HG03469 (cell line): ENCODE results near the gene RAB44.
A peak's percentile ranks its signal among the peaks of the same experiment; 100 is the strongest.

Experiments used
- ATAC-seq: cut with Tn5 transposase; IDR thresholded peaks from one replicate; pipeline ENCODE4 v1.9.1; 2021; ENCODE audit warnings: mild to moderate bottlenecking, moderate library complexity, moderate number of reproducible peaks; ENCODE audit not compliant: unreplicated experiment

The RAB44 gene

GRCh38 chr6:36745836-36746235 is 48.2 kb downstream of the RAB44 start:
- no peak for ATAC-seq

DNA sequence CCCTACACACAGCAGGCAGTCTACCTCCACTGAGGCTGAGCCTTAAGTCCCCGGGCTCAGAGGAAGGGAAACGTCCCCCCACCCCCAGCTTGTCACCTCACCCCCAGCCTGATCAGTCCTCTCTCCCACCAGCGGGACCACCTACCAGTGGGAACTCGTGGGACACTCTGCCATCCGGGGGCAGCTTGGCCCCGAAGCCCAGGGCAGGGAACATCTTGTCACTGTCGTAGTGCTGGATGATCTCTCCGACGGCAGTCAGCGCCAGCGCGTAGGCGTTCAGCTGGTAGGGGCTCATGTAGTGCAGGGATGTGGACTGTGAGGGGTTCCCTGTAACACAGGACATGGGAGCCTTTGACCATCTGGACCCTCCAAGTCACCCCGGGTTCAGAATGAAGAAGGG is 48.6 kb downstream of the RAB44 start:
- no peak for ATAC-seq

DNA sequence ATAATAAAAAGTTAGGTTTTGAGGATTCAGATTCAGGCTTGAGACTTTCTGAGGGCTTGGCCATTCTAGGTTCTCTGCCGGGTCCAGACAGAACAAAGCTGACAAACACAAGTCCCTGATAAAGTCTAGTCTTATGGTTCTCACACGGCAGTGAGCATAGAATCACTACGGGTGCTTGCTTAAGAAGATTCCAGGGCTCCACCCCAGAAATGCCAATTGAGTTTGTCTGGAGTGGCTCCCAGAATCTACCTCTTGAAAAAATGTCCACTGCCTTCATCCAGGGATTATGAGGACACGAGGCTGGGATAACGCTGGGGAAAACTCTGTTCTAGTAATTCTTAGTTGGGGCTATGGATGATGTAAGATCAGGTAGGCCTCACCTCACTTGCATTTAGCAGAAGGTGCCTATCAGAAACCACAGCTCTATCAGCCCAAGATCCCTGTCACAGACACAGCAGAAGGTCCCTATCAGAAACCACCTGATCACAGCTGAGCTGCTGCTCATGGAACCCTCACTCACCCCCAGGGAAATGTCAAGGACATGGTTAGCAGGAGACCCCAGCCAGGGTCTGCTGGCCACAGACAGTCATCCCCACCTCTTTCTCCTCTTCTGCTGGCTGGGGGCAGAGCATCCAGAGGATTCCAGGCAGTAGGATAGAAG is 52.3 kb downstream of the RAB44 start:
- ATAC-seq: no peak

DNA sequence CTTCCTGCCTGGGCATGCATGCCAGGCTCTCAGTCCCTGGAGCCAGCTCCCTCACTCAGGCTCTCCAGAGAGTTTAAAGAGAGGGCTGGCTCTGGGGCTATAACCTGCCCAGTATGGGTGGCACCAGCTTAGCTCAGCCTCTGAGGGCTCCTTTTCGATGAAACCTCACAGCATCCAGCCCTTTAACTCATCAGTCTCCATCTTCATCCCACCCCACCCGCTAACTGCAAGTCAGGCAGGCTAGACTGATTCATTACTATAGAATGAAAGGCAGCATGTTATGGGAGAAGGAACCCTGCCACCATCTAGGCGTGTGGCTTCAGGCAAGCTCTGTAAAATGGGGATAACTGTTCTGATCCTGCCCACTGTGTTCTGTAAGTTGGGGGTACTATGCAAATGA is 53.5 kb downstream of the RAB44 start:
- no peak for ATAC-seq

- no peak for ATAC-seq
Observed at GRCh38 chr6:36751833-36752186, 54.2 kb downstream of the RAB44 start.

- no peak for ATAC-seq
Observed at GRCh38 chr6:36752187-36752885, 54.7 kb downstream of the RAB44 start.

DNA sequence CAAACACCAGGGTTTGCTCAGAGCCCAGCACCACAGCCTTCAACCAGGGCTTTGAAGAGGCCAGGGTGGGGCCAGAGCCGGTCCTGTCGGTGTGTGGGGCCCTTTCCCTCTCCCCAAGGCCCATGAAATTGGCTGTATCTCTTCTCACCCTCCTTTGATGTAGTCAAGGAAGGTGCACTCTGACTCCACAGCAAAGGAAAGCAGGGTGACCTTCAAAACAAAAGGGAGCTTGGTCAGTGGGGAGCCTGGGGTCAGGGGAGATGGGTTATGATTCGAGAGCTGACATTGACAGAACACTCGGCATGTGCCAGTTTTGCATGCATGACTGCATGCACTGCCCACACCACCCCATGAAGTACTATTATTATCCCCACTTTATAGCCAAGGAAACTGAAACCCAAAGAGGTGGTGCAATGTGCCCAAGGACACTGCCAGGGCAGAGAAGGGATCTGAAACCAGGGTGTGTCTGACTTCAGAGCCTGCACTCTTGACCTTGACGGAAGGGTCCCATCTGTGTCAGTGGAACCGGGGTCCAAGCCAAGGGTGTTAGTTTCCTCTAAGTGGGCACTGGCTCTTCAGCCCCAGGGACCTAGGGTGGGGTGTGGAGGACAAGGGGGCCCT is 55.4 kb downstream of the RAB44 start:
- ATAC-seq: peak; percentile 34

GRCh38 chr6:36753671-36754405 is 56.2 kb downstream of the RAB44 start:
- no peak for ATAC-seq

- no peak for ATAC-seq
Observed at GRCh38 chr6:36754582-36755434, 57.2 kb downstream of the RAB44 start.

- ATAC-seq: no peak
Observed at GRCh38 chr6:36755435-36756348, 58.1 kb downstream of the RAB44 start.

DNA sequence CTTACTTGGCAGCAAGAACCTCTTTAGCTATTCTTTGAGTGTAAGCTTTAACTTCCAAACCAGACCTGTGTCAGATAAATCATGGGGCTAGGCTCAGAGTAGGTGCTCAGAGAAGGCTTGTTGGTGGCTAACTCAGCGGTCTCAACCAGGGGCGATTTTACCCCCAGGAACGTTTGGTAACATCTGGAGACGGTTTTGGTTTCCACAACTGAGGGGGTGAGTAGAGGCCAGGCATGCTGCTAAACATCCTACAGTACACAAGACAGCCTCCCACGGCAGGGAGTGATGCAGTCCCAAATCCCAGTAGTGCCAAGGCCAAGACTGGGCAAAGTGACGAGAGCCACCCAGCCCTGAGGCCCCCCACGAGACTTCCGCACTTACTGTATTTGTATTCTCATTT is 59.2 kb downstream of the RAB44 start:
- no peak for ATAC-seq

DNA sequence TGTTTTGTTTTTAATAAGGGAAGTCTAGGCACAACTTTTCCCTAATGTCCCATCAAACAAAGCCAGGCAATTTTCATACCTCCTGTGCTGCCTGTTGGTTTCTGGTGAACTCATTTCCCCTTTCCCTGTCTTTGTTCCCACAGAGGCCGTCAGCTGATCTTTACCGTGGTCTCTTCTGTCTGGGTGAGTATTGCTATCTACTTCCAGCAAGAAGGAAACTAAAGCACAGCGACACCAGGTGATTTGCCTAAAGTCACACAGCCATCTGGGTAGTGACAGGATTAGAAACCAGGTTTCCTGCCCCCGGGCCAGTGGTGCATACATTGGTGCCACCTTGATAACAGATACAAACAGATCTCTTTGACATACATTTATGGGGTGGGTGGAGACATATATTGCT is 59.6 kb downstream of the RAB44 start:
- ATAC-seq: no peak

DNA sequence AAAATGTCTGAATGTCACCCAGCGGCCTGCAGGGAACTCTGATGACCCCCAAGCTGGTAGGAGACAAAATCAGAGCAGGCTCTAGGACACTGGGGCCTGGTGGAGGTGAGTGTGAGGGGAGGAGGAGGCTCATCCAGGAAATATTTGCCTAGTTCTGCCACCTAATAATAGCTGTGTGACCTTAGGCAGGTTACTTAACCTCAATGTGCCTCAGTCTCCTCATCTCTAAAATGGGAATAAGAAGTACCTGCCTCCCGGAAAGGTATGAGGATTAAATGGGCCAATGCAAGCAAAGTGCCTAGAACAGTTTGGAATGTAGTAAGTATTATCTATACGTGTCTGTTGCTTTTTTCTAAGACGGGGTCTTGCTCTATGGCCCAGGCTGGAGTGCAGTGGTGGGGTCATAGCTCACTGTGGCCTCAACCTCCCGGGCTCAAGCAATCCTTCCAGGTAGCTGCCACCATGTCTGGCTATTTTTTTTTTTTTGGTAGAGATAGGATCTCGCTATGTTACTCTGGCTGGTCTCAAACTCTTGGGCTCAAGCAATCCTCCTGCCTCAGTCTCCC is 60.4 kb downstream of the RAB44 start:
- no peak for ATAC-seq

DNA sequence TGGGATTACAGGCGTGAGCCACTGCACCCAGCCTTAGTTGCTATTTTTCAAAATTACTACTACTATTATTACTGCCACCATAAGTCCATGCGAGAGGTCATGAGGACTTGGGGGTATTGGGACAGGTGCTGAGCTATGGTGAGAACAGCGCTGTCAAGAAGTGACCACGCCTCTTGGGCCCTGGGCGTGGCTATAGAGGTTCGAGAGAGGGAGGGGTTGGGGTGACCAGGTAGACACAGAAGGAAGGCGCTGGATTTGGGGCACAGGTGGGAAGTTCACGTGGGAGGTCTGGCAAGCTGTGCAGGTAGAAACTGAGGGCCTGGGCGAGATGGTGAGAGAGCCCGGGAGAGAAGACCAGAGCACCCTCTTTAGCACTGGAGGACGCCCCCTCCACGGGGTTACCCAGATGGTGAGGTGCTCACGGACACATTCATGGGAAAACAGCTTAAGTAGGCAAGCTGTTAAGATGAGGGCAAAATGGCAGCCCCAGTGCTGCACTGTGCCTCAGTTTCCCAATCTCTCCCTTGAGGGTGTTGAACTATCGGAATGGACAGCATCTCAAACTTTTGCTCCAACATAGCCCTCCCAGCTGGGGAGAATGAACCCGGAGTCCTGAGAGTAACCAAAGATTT is 61.0 kb downstream of the RAB44 start:
- ATAC-seq: no peak

- no peak for ATAC-seq
Observed at GRCh38 chr6:36759148-36759759, 61.6 kb downstream of the RAB44 start.

DNA sequence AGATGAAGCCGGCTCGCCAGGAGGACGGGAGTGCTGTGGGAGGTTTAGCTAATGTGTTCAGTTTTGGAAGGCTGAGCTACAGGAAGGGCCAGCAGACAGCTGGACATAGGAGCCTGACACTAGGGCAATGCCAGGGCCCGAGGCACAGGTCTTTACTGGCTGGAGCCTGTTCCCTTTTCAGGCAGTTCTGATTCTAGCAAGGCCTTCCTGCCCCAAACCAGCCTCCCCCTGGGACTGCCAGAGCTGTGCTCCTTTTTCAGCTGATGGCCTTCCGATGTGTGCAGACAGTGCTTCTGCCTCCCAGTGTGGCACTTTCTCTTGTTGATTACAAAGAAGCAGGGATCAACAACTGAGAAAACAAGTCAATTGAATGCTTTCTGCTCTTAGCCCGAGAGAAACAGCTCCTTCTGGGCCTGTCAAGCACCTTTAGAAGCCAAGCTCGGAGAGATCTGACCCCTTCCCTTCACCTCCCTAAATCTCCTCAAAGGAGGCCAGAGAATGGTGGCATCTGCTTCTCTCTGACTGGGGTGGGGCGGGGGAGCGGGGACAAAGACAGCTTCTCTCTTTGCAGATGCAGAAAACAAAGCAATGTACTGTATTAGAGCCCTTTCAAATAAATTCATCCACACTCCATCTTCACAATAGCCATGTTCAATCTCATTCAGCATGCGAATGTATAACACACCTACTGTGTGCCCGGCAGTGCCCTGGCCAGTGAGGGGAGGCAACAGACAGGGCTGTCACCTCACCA is 63.2 kb downstream of the RAB44 start:
- no peak for ATAC-seq

DNA sequence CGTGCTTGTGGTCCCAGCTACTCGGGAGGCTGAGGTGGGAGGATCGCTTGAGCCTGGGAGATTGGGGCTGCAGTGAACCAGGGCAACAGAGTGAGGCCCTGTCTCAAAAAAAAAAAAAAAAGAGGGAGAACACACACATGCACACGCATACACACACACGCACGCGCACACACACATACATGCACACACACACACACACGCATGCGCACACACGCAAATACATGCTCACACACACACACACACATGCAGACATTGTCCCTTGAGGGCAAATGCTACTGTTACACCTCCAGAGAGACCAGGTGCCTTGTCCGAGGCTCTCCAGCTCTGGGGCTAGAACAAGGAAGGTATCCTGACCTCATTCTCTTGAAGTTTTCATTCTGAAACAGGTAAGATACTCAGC is 64.5 kb downstream of the RAB44 start:
- no peak for ATAC-seq

GRCh38 chr6:36765190-36765589 is 67.6 kb downstream of the RAB44 start:
- no peak for ATAC-seq
